ENCODE data around the gene CDS1. TPM values are rescaled to one million over a fixed set of nuclear protein-coding genes. Genes with fewer than 3 reads are reported as not detected.

The CDS1 gene
- total RNA-seq, 3 donors from 2014 or later (not counting 1 experiment from before 2014, with no cell fraction given), result 0.14 TPM; not detected in 2

GRCh38 chr4:84689197-84689596 is 106.3 kb downstream of the CDS1 start:
- peaks cover 0 to 2% of the 10 kb centered on the region in 2 donors for H3K9me3 Mint-ChIP-seq
- Histone ChIP-seq H3K4me1 (ENCODE audit: control insufficient read depth, insufficient read depth, low read length) (no peaks in the 10 kb centered on the region), H3K27me3 (ENCODE audit: control insufficient read depth, insufficient read depth, low read length) (no peaks in the 10 kb centered on the region), H3K36me3 (ENCODE audit: control insufficient read depth, insufficient read depth, low read length) (no peaks in the 10 kb centered on the region), H3K9me3 (ENCODE audit: control insufficient read depth, insufficient read depth, low read length) (no peaks in the 10 kb centered on the region), H3K4me3 (ENCODE audit: low read length) (no peak overlapping the region), H3K27ac (ENCODE audit: low read length) (no peak overlapping the region)
- DNase-seq, result no peak
- H3K4me3 Mint-ChIP-seq, result no peak overlapping the region
- H3K4me1 Mint-ChIP-seq, result no peaks in the 10 kb centered on the region
- no peak for ATAC-seq
- no peaks in the 10 kb centered on the region for H3K36me3 Mint-ChIP-seq
- no peak for TF ChIP-seq CTCF (IDR thresholded peaks at IDR 0.05)
- intact Hi-C loops (cut with micrococcal nuclease), result no loop called here
- H3K27me3 Mint-ChIP-seq (ENCODE audit: low read depth in 2 of 2), result no peaks in the 10 kb centered on the region
- no peak overlapping the region for H3K27ac Mint-ChIP-seq

- H3K4me3 Mint-ChIP-seq, result no peak overlapping the region
- H3K4me1 ChIP-seq (ENCODE audit: control insufficient read depth, insufficient read depth, low read length), result no peaks in the 10 kb centered on the region
- TF ChIP-seq CTCF (IDR thresholded peaks at IDR 0.05), result no peak
- no peaks in the 10 kb centered on the region for H3K4me1 Mint-ChIP-seq
- WGBS (ENCODE audit: insufficient coverage), result 86% methylated on average over 7 of the region's 7 CpGs
- DNase-seq (no peak), ATAC-seq (no peak)
- H3K27me3 Mint-ChIP-seq (ENCODE audit: low read depth in 2 of 2), result no peaks in the 10 kb centered on the region
- H3K4me3 ChIP-seq (ENCODE audit: low read length), result no peak overlapping the region
- peaks cover 0 to 4% of the 10 kb centered on the region in 2 donors for H3K9me3 Mint-ChIP-seq
- H3K27ac ChIP-seq (ENCODE audit: low read length), result no peak overlapping the region
- no peaks in the 10 kb centered on the region for H3K36me3 ChIP-seq (ENCODE audit: control insufficient read depth, insufficient read depth, low read length)
- H3K27me3 ChIP-seq (ENCODE audit: control insufficient read depth, insufficient read depth, low read length), result no peaks in the 10 kb centered on the region
- H3K27ac Mint-ChIP-seq, result no peak overlapping the region
- H3K9me3 ChIP-seq (ENCODE audit: control insufficient read depth, insufficient read depth, low read length), result no peaks in the 10 kb centered on the region
- no peaks in the 10 kb centered on the region for H3K36me3 Mint-ChIP-seq
- intact Hi-C loops (cut with micrococcal nuclease), result no loop called here
These were observed 107.6 kb downstream of the CDS1 start for GRCh38 chr4:84690481-84690880.

DNA sequence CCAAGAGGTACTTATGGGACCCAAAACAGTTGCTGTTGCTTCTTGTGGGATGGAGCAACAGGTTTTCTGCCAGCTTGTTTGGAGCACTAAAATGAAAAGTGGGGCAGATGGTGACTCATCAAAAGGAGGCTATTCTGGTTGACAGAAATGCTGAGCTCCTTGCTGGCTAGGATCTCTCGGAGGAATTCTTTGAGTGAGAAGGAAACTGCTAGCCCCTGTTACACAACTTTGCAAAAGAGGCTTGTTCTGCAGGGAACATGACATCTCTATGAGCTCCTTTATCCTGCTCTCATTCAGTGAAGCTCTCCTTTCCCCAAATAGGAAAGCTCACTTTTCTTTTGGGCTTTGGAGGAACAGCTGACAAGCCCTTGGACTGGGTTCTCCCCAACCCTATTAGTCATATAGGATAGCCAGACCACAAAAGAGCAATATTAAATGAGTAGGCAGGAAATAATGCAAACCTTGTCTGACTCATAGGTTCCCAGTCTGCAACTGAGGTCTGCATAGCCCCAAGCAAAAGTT is 108.3 kb downstream of the CDS1 start:
- H3K4me1 ChIP-seq (ENCODE audit: control insufficient read depth, insufficient read depth, low read length), result no peaks in the 10 kb centered on the region
- H3K4me3 ChIP-seq (ENCODE audit: low read length), result no peak overlapping the region
- TF ChIP-seq CTCF (IDR thresholded peaks at IDR 0.05), result no peak
- Mint-ChIP-seq H3K27me3 (ENCODE audit: low read depth in 2 of 2) (no peaks in the 10 kb centered on the region), H3K27ac (no peak overlapping the region), H3K9me3 (peaks cover 0 to 4% of the 10 kb centered on the region in 2 donors), H3K36me3 (no peaks in the 10 kb centered on the region), H3K4me1 (no peaks in the 10 kb centered on the region), H3K4me3 (no peak overlapping the region)
- ATAC-seq (no peak), DNase-seq (no peak)
- H3K36me3 ChIP-seq (ENCODE audit: control insufficient read depth, insufficient read depth, low read length), result no peaks in the 10 kb centered on the region
- no peaks in the 10 kb centered on the region for H3K9me3 ChIP-seq (ENCODE audit: control insufficient read depth, insufficient read depth, low read length)
- WGBS (ENCODE audit: insufficient coverage), result 74% methylated on average over 1 of the region's 1 CpG
- intact Hi-C loops (cut with micrococcal nuclease), result no loop called here
- H3K27me3 ChIP-seq (ENCODE audit: control insufficient read depth, insufficient read depth, low read length), result no peaks in the 10 kb centered on the region
- H3K27ac ChIP-seq (ENCODE audit: low read length), result no peak overlapping the region

DNA sequence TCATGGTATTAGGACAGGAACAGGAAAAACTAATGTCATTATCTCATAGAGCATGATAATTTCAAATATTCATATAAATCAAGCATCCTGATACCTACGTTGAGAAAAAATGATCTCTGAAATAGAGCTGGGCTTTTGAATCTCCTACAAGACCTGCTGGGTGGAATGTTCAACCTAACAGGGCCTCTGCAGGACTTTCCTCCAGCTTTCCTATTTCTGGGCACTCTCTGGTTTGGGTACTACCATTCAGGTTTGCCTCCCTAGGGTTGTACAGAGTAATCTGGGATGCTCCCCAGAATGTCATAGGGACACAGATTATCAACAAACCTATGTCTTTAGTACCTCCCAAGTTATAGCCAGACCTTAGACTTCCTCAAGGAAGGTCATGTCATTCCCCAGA is 108.9 kb downstream of the CDS1 start:
- WGBS (ENCODE audit: insufficient coverage), result 100% methylated on average over 1 of the region's 1 CpG
- TF ChIP-seq CTCF (IDR thresholded peaks at IDR 0.05), result no peak

More for the DNA sequence above, 108.9 kb downstream of the CDS1 start:
- no peak for DNase-seq
- Histone ChIP-seq H3K9me3 (ENCODE audit: control insufficient read depth, insufficient read depth, low read length) (no peaks in the 10 kb centered on the region), H3K36me3 (ENCODE audit: control insufficient read depth, insufficient read depth, low read length) (no peaks in the 10 kb centered on the region), H3K4me1 (ENCODE audit: control insufficient read depth, insufficient read depth, low read length) (no peaks in the 10 kb centered on the region), H3K27ac (ENCODE audit: low read length) (no peak overlapping the region), H3K27me3 (ENCODE audit: control insufficient read depth, insufficient read depth, low read length) (no peaks in the 10 kb centered on the region), H3K4me3 (ENCODE audit: low read length) (no peak overlapping the region)
- Mint-ChIP-seq H3K9me3 (peaks cover 0 to 4% of the 10 kb centered on the region in 2 donors), H3K27ac (no peak overlapping the region), H3K4me1 (no peaks in the 10 kb centered on the region), H3K27me3 (ENCODE audit: low read depth in 2 of 2) (no peaks in the 10 kb centered on the region), H3K36me3 (no peaks in the 10 kb centered on the region), H3K4me3 (no peak overlapping the region)
- ATAC-seq, result no peak
- intact Hi-C loops (cut with micrococcal nuclease), result no loop called here
